ENCODE measurements around the gene L1CAM. TPM values are rescaled to one million over a fixed set of nuclear protein-coding genes. Genes with fewer than 3 reads are reported as not detected.

The L1CAM gene
- total and polyA plus RNA-seq, 4 donors: 0.28 to 0.59 (median 0.39) TPM; not detected in 1

GRCh38 chrX:153874085-153874365 lies 11.9 kb downstream of the L1CAM start:
- 38% methylated on average over 3 of the region's 3 CpGs for WGBS
- H3K9me3 ChIP-seq (ENCODE audit: control insufficient read depth in 4 of 4, low read length in 3 of 4): no peaks in the 10 kb centered on the region
- no peaks in the 10 kb centered on the region for H3K36me3 ChIP-seq (ENCODE audit: control insufficient read depth in 4 of 4, insufficient read depth in 3 of 4, low read depth in 1 of 4, low read length in 3 of 4)
- TF ChIP-seq TAF1 (conservative IDR thresholded peaks at IDR 0.05): no peak
- no peak for TF ChIP-seq RXRA (IDR thresholded peaks at IDR 0.05)
- no peak for TF ChIP-seq ATF3 (IDR thresholded peaks at IDR 0.05)
- no peak for TF ChIP-seq MAX (IDR thresholded peaks at IDR 0.05)
- TF ChIP-seq ZBTB33 (IDR thresholded peaks at IDR 0.05): no peak
- TF ChIP-seq HNF4G (IDR thresholded peaks at IDR 0.05): no peak
- TF ChIP-seq HNF4A (conservative IDR thresholded peaks at IDR 0.05): no peak
- TF ChIP-seq FOXA2 (IDR thresholded peaks at IDR 0.05): no peak
- TF ChIP-seq JUND (IDR thresholded peaks at IDR 0.05): no peak
- no peak for TF ChIP-seq SP1 (IDR thresholded peaks at IDR 0.05)
- peaks cover 0 to 4% (median 0%) of the 10 kb centered on the region in 4 donors for H3K27me3 ChIP-seq (ENCODE audit: control insufficient read depth in 4 of 4, insufficient read depth in 4 of 4, low read length in 3 of 4)
- H3K27ac ChIP-seq (ENCODE audit: low read depth in 1 of 2, low read length in 2 of 2): no peak overlapping the region
- H3K9ac ChIP-seq (ENCODE audit: low read depth in 1 of 2, low read length in 2 of 2): no peak overlapping the region
- H3K4me3 ChIP-seq (ENCODE audit: low read depth in 1 of 3, low read length in 3 of 3): no peak overlapping the region
- no peak for DNase-seq (ENCODE audit: low spot score)
- no peaks in the 10 kb centered on the region for H3K4me1 ChIP-seq (ENCODE audit: control insufficient read depth in 4 of 4, insufficient read depth in 4 of 4, low read length in 3 of 4)

GRCh38 chrX:153873282-153874084 lies 12.5 kb downstream of the L1CAM start:
- no peaks in the 10 kb centered on the region for H3K9me3 ChIP-seq (ENCODE audit: control insufficient read depth in 4 of 4, low read length in 3 of 4)
- whole genome bisulfite sequencing: 21% methylated on average over 7 of the region's 7 CpGs

More at GRCh38 chrX:153873282-153874084, 12.5 kb downstream of the L1CAM start:
- no peak overlapping the region for H3K27ac ChIP-seq (ENCODE audit: low read depth in 1 of 2, low read length in 2 of 2)
- no peak overlapping the region for H3K9ac ChIP-seq (ENCODE audit: low read depth in 1 of 2, low read length in 2 of 2)
- H3K36me3 ChIP-seq (ENCODE audit: control insufficient read depth in 4 of 4, insufficient read depth in 3 of 4, low read depth in 1 of 4, low read length in 3 of 4): no peaks in the 10 kb centered on the region
- H3K4me1 ChIP-seq (ENCODE audit: control insufficient read depth in 4 of 4, insufficient read depth in 4 of 4, low read length in 3 of 4): no peaks in the 10 kb centered on the region
- H3K27me3 ChIP-seq (ENCODE audit: control insufficient read depth in 4 of 4, insufficient read depth in 4 of 4, low read length in 3 of 4): peaks cover 0 to 4% (median 0%) of the 10 kb centered on the region in 4 donors
- H3K4me3 ChIP-seq (ENCODE audit: low read depth in 1 of 3, low read length in 3 of 3): no peak overlapping the region
- TF ChIP-seq JUND (IDR thresholded peaks at IDR 0.05): no peak
- TF ChIP-seq ZBTB33 (IDR thresholded peaks at IDR 0.05): no peak
- TF ChIP-seq SP1 (IDR thresholded peaks at IDR 0.05): no peak
- TF ChIP-seq RXRA (IDR thresholded peaks at IDR 0.05): no peak
- TF ChIP-seq CTCF (IDR thresholded peaks at IDR 0.05; ENCODE audit: low read depth, low read length, missing input control): no peak
- TF ChIP-seq YY1 (IDR thresholded peaks at IDR 0.05): no peak
- TF ChIP-seq HNF4G (IDR thresholded peaks at IDR 0.05): no peak
- TF ChIP-seq RAD21 (IDR thresholded peaks at IDR 0.05): no peak
- TF ChIP-seq GABPA (IDR thresholded peaks at IDR 0.05 in 1 of 2, conservative IDR thresholded peaks at IDR 0.05 in 1 of 2): no peak
- no peak for TF ChIP-seq EGR1 (IDR thresholded peaks at IDR 0.05; ENCODE audit: low read depth in 2 of 2)
- no peak for TF ChIP-seq ATF3 (IDR thresholded peaks at IDR 0.05)
- no peak for DNase-seq (ENCODE audit: low spot score)
